IMR-90 (cell line): Measurements from ENCODE around the gene STK40. TPM values are rescaled to one million over a fixed set of nuclear protein-coding genes. Genes with fewer than 3 reads are reported as not detected.

Source experiments
- ATAC-seq: fragments of 200-7000 bp; cut with Tn5 transposase; 2 replicates; pipeline ENCODE4 v1.9.1; 2020; ENCODE audit warnings: low read depth, mild to moderate bottlenecking, moderate library complexity
- BruUV-seq: library from RNA; stranded (reverse); fragments of 400-500 nt; replicated peaks from 2 replicates; lab custom pipeline; 2021; lab: Mats Ljungman, UMichigan
- CTCF ChIA-PET: fragments of 300-600 bp; formaldehyde crosslinking; extraction: SDS; loops from one replicate; lab custom pipeline; 2021; ENCODE audit warnings: antibody characterized with exemption; lab: Yijun Ruan, JAX
- POLR2A ChIA-PET: fragments of 300-600 bp; sonication (Branson Sonifier 250); formaldehyde crosslinking; loops from one replicate; lab custom pipeline; 2022; ENCODE audit warnings: antibody characterized with exemption; ENCODE audit not compliant: unreplicated experiment; lab: Charles Lee
- DNase-seq: peaks from one replicate; pipeline ENCODE4 v3.0.0; 2013
- H2AFZ ChIP-seq: replicated peaks from 2 replicates; pipeline ENCODE3; 2013; ENCODE audit warnings: low read length, mild to moderate bottlenecking; ENCODE audit not compliant: poor library complexity
- H2AK5ac ChIP-seq: 2 replicates; pipeline ENCODE4 v1.6.1; 2013; ENCODE audit warnings: low read depth, low read length, inconsistent platforms
- H2AK9ac ChIP-seq: replicated peaks from 2 replicates; pipeline ENCODE3; 2013; ENCODE audit warnings: mild to moderate bottlenecking, low read depth, low read length, moderate library complexity; ENCODE audit not compliant: poor library complexity
- H2BK120ac ChIP-seq: 2 replicates; pipeline ENCODE4 v1.6.1; 2013; ENCODE audit warnings: low read depth, low read length, inconsistent platforms
- H2BK15ac ChIP-seq: 3 replicates; pipeline ENCODE4 v1.6.1; 2013; ENCODE audit warnings: low read depth, low read length, inconsistent platforms
- H2BK20ac ChIP-seq: 2 replicates; pipeline ENCODE4 v1.6.1; 2013; ENCODE audit warnings: low read depth, mild to moderate bottlenecking, inconsistent platforms, low read length, moderate library complexity
- H2BK5ac ChIP-seq: 2 replicates; pipeline ENCODE4 v1.6.1; 2013; ENCODE audit warnings: mild to moderate bottlenecking, low read depth, low read length, inconsistent platforms; ENCODE audit not compliant: poor library complexity, severe bottlenecking
- H3K14ac ChIP-seq: replicated peaks from 2 replicates; pipeline ENCODE4 v1.6.1; 2013; ENCODE audit warnings: low read depth, low read length, inconsistent platforms
- H3K18ac ChIP-seq: 2 replicates; pipeline ENCODE4 v1.6.1; 2013; ENCODE audit warnings: low read depth, low read length, control low read depth
- H3K23ac ChIP-seq: 2 replicates; pipeline ENCODE4 v1.6.1; 2013; ENCODE audit warnings: low read depth, low read length, inconsistent platforms
- H3K27ac ChIP-seq: 2 replicates; pipeline ENCODE4 v1.5.1; 2013; ENCODE audit warnings: mild to moderate bottlenecking, control low read depth, low read length; ENCODE audit not compliant: insufficient read depth
- H3K27me3 ChIP-seq: 2 replicates; pipeline ENCODE4 v1.6.1; 2013; ENCODE audit warnings: low read length; ENCODE audit not compliant: control insufficient read depth, insufficient read depth
- H3K36me3 ChIP-seq: 2 replicates; pipeline ENCODE4 v1.6.1; 2013; ENCODE audit warnings: low read length, mixed read lengths; ENCODE audit not compliant: control insufficient read depth, insufficient read depth
- H3K4ac ChIP-seq: 2 replicates; pipeline ENCODE4 v1.6.1; 2013; ENCODE audit warnings: low read depth, low read length, inconsistent platforms
- H3K4me1 ChIP-seq: 2 replicates; pipeline ENCODE4 v1.6.1; 2013; ENCODE audit warnings: low read length, mixed read lengths; ENCODE audit not compliant: control insufficient read depth, insufficient read depth
- H3K4me2 ChIP-seq: 2 replicates; pipeline ENCODE4 v1.6.1; 2013; ENCODE audit warnings: low read depth, mild to moderate bottlenecking, control low read depth, low read length, moderate library complexity
- H3K4me3 ChIP-seq: 2 replicates; pipeline ENCODE4 v1.5.1; 2013; ENCODE audit warnings: low read depth, mild to moderate bottlenecking, control low read depth, low read length, moderate library complexity; ENCODE audit not compliant: insufficient read depth
- H3K56ac ChIP-seq: 2 replicates; pipeline ENCODE4 v1.6.1; 2013; ENCODE audit warnings: low read length, inconsistent platforms; ENCODE audit not compliant: insufficient read depth; ENCODE audit errors: extremely low read depth
- H3K79me1 ChIP-seq, 2 experiments: 2 replicates each; pipeline ENCODE4 v1.6.1; 2013; ENCODE audit warnings: low read length in 2 of 2, inconsistent platforms in 1 of 2, low read depth in 1 of 2
- H3K9ac ChIP-seq: 2 replicates; pipeline ENCODE4 v1.6.1; 2013; ENCODE audit warnings: low read depth, low read length, control low read depth
- H3K9me1 ChIP-seq: 2 replicates; pipeline ENCODE4 v1.6.1; 2013; ENCODE audit warnings: low read length, inconsistent platforms; ENCODE audit not compliant: insufficient read depth
- H3K9me3 ChIP-seq: 2 replicates; pipeline ENCODE4 v1.6.1; 2013; ENCODE audit warnings: low read length; ENCODE audit not compliant: control insufficient read depth, insufficient read depth
- H4K20me1 ChIP-seq: 2 replicates; pipeline ENCODE4 v1.6.1; 2013; ENCODE audit warnings: low read length, inconsistent platforms; ENCODE audit not compliant: insufficient read depth
- H4K5ac ChIP-seq: 2 replicates; pipeline ENCODE4 v1.6.1; 2013; ENCODE audit warnings: mild to moderate bottlenecking, low read depth, low read length, control low read depth
- H4K8ac ChIP-seq, 2 experiments: 2 replicates each; pipeline ENCODE4 v1.6.1; 2013; ENCODE audit warnings: low read depth in 2 of 2, low read length in 2 of 2, control low read depth in 1 of 2, inconsistent platforms in 1 of 2
- H4K91ac ChIP-seq: 2 replicates; pipeline ENCODE4 v1.6.1; 2013; ENCODE audit warnings: low read depth, low read length, inconsistent platforms; ENCODE audit not compliant: insufficient read depth
- CHD1 ChIP-seq: IDR thresholded peaks from 2 replicates; pipeline ENCODE4 v1.6.1; 2012; ENCODE audit warnings: low read depth, low read length, improper control_type of control experiment
- POLR2A ChIP-seq: IDR thresholded peaks from 2 replicates; pipeline ENCODE4 v1.6.1; 2012; ENCODE audit warnings: mild to moderate bottlenecking, low read depth, low read length
- RFX5 ChIP-seq: IDR thresholded peaks from 2 replicates; pipeline ENCODE4 v1.8.0; 2012; ENCODE audit warnings: low read depth, mild to moderate bottlenecking, low read length, moderate library complexity
- USF2 ChIP-seq: fragments of 150-350 bp; IDR thresholded peaks from 2 replicates; pipeline ENCODE4 v1.6.1; 2017; ENCODE audit warnings: mild to moderate bottlenecking, antibody characterized with exemption, low read length, low read depth
- WGBS, 2 experiments: methylation state at CpG; one replicate each; pipeline versions ENCODE4 v1.1.5 to v1.1.7; 2013; ENCODE audit warnings: missing lambda C conversion rate in 2 of 2; ENCODE audit not compliant: insufficient read length in 1 of 2; ENCODE audit errors: extremely low coverage in 2 of 2; 5-methylcytosine and 5-hydroxymethylcytosine counted together
- dilution Hi-C: fragments of 300-500 bp; cut with HindIII; formaldehyde crosslinking; loops from one replicate; pipeline ENCODE4 v1.14.3; 2018; ENCODE audit warnings: low sequenced_read_pairs; ENCODE audit not compliant: unreplicated experiment
- in situ Hi-C: fragments of 300-500 bp; cut with MboI; formaldehyde crosslinking; loops from 3 replicates; pipeline ENCODE4 v1.14.3; 2019; ENCODE audit warnings: low sequenced_read_pairs, inconsistent platforms, mixed read lengths
- intact Hi-C: fragments of 100-400 bp; cut with micrococcal nuclease; formaldehyde crosslinking; loops from 2 replicates; pipeline ENCODE4 v1.10.0; 2022
- polyA plus RNA-seq, 3 experiments: library from polyadenylated mRNA; depleted of rRNA; stranded (reverse); fragments of >200 nt; gene quantifications; 2 replicates each; pipeline ENCODE4 v1.2.3, GENCODE V29; 2012; ENCODE audit warnings: low replicate concordance in 1 of 3
- total RNA-seq: library from RNA; depleted of rRNA; stranded (reverse); fragments of >200 nt; gene quantifications from 2 replicates; pipeline ENCODE4 v1.2.3, GENCODE V29; 2012

The STK40 gene
- total and polyA plus RNA-seq, 2 of the 4 experiments (the other 2 are of a cell fraction), result 16.0 to 29.9 TPM

- Histone ChIP-seq H2BK20ac (no peak overlapping the region), H3K4ac (no peak overlapping the region), H3K4me2 (no peak overlapping the region), H3K56ac (no peak overlapping the region), H3K4me1 (peaks cover 2% of the 10 kb centered on the region), H4K20me1 (no peaks in the 10 kb centered on the region), H3K14ac (no peak overlapping the region), H2AFZ (no peak overlapping the region), H3K9me1 (no peaks in the 10 kb centered on the region), H2AK9ac (no peak overlapping the region), H3K79me1 (no peaks in the 10 kb centered on the region), H3K9ac (no peak overlapping the region), H4K91ac (no peak overlapping the region), H3K18ac (no peak overlapping the region), H2BK15ac (no peak overlapping the region), H3K9me3 (no peaks in the 10 kb centered on the region; the same call in 1 of the 2 replicates), H3K27me3 (no peaks in the 10 kb centered on the region), H2BK5ac (no peak overlapping the region), H3K23ac (no peak overlapping the region), H3K27ac (no peak overlapping the region), H2BK120ac (no peak overlapping the region), H3K4me3 (no peak overlapping the region), H3K36me3 (no peaks in the 10 kb centered on the region), H2AK5ac (no peak overlapping the region), H4K8ac (no peak overlapping the region), H4K5ac (no peak overlapping the region)
- in situ Hi-C loops, result loop anchor here (25.0 kb wide), 1 partner anchor 302 kb away; no protein-coding TSS in a partner anchor
- ChIA-PET CTCF (interaction anchor here (1.3 kb wide), 1 partner anchor 114 kb away, joined by 3 read pairs; no protein-coding TSS in a partner anchor), POLR2A (no interaction called here)
- no peak for TF ChIP-seq CHD1
- no peak for TF ChIP-seq RFX5
- TF ChIP-seq POLR2A, result no peak
- TF ChIP-seq USF2, result no peak
- no CpG with 5 or more reads among the region's 4 CpGs for whole genome bisulfite sequencing, 2 experiments
- dilution Hi-C loops, result no loop called here
- ATAC-seq (no peak), DNase-seq (no peak)
- intact Hi-C loops, result no loop called here
- no TSS peak for BruUV-seq
These were observed 28.7 kb upstream of the STK40 start for GRCh38 chr1:36414384-36414783.
